Peyer's patch (tissue), 4 donors: ENCODE data around the gene RASL10B.

Source experiments
- CTCF ChIP-seq, 6 experiments: fragments of 450-650 bp in 4 of 6; fragments of 200-600 bp in 2 of 6; sonication (generic) in 1 of 6; IDR thresholded peaks; one replicate each; pipeline ENCODE4 v1.5.1; 2017 to 2019; ENCODE audit warnings: antibody characterized with exemption in 6 of 6, mild to moderate bottlenecking in 3 of 6, moderate library complexity in 1 of 6
- POLR2A ChIP-seq, 2 donors: fragments of 450-650 bp; IDR thresholded peaks; one replicate each; pipeline ENCODE4 v1.5.1; 2017; ENCODE audit warnings: antibody characterized with exemption in 2 of 2, mild to moderate bottlenecking in 2 of 2, moderate library complexity in 2 of 2

DNA sequence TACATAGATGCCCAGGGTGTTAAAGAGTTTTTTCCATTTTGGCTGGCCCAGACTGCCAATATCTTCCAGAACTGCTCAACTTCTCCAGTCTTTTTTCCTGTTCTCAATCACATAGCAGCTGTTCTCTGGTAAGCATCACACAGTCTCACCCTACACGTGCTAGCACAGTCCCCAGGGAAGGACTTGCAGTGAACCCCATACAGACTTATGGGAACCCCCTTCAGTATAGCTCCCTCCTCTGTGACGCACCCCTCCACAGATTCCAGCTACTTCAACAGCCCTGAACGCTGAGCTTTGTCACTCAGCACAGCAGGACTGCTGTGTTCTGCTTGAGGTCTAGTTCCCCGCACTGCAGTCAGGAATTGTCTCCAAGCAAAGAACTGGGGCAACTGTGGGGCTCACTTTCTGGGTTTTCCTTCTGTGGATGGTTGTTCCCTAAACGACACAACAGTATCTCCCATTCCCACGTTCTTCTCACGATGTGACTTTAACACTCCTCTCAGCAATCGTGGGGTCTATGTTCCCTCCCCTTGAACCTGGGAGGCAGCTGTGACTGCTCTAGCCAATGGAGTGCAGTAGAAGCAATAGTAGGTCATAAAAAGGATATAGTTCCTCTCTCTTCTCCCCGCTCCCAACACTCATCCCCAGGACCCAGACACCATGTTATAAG, 60.4 kb downstream of the RASL10B start:
- TF ChIP-seq CTCF (IDR thresholded peaks at IDR 0.05) (no peak), POLR2A (IDR thresholded peaks at IDR 0.05) (no peak)
